Lung (tissue), 12 donors: ENCODE measurements around the gene GLRX2. TPM values are rescaled to one million over a fixed set of nuclear protein-coding genes. Genes with fewer than 3 reads are reported as not detected.

Experiments used
- ATAC-seq: fragments of 200-7000 bp; cut with Tn5 transposase; one replicate; pipeline ENCODE4 v1.9.1; 2020; ENCODE audit warnings: moderate number of reproducible peaks; ENCODE audit not compliant: insufficient read depth, low FRiP score
- DNase-seq, 3 donors: peaks; one replicate each; pipeline ENCODE4 v3.0.0-alpha.2; 2013 to 2017
- H3K27ac ChIP-seq, 2 donors: one replicate each; pipeline ENCODE4 v1.5.1; 2013; ENCODE audit warnings: mild to moderate bottlenecking in 2 of 2, moderate library complexity in 2 of 2, control low read depth in 1 of 2, inconsistent platforms in 1 of 2, low read depth in 1 of 2, low read length in 1 of 2
- H3K27me3 ChIP-seq, 3 donors: one replicate each; pipeline ENCODE4 v1.5.1; 2013; ENCODE audit warnings: low read length in 2 of 3; ENCODE audit not compliant: control insufficient read depth in 3 of 3, insufficient read depth in 3 of 3
- H3K36me3 ChIP-seq, 4 donors: one replicate each; pipeline ENCODE4 v1.5.1; 2013; ENCODE audit warnings: low read length in 4 of 4, mild to moderate bottlenecking in 1 of 4, moderate library complexity in 1 of 4; ENCODE audit not compliant: control insufficient read depth in 4 of 4, insufficient read depth in 4 of 4
- H3K4me1 ChIP-seq, 5 donors: one replicate each; pipeline ENCODE4 v1.5.1; 2013; ENCODE audit warnings: low read length in 5 of 5, mild to moderate bottlenecking in 2 of 5, moderate library complexity in 1 of 5; ENCODE audit not compliant: control insufficient read depth in 5 of 5, insufficient read depth in 5 of 5
- H3K4me3 ChIP-seq: one replicate; pipeline ENCODE4 v1.5.1; 2013; ENCODE audit warnings: mild to moderate bottlenecking, control low read depth, moderate library complexity
- H3K9ac ChIP-seq, 2 donors: one replicate each; pipeline ENCODE4 v1.5.1; 2013; ENCODE audit warnings: low read length in 2 of 2, control low read depth in 1 of 2; ENCODE audit not compliant: insufficient read depth in 1 of 2
- H3K9me3 ChIP-seq, 4 donors: one replicate each; pipeline ENCODE4 v1.5.1; 2013; ENCODE audit warnings: low read length in 3 of 4, mild to moderate bottlenecking in 1 of 4, moderate library complexity in 1 of 4; ENCODE audit not compliant: control insufficient read depth in 4 of 4, insufficient read depth in 3 of 4
- CTCF ChIP-seq: IDR thresholded peaks from 2 replicates; pipeline ENCODE4 v1.5.1; 2012; ENCODE audit warnings: mild to moderate bottlenecking; ENCODE audit errors: control extremely low read depth, extremely low read depth
- WGBS, 2 donors: extraction: QIAGEN DNeasy Blood & Tissue Kit; methylation state at CpG; one replicate each; pipeline ENCODE4 v1.1.7; 2013; 5-methylcytosine and 5-hydroxymethylcytosine counted together
- polyA plus RNA-seq, 2 donors: library from polyadenylated mRNA; stranded (reverse); fragments of 200-250 nt; gene quantifications; one replicate each; pipeline ENCODE4 v1.2.1, GENCODE V29; 2013
- total RNA-seq, 2 donors: library from RNA; depleted of rRNA in 1 of 2; stranded (reverse); fragments of >200 nt in 1 of 2; gene quantifications; one replicate each; pipeline ENCODE4 v1.2.1, GENCODE V29; 2014 to 2021
- donor health status: control.
- donor health status: control.
- donor health status: Bipolar disorder and iron deficiency.
- donor health status: healthy.
- donor health status: DM: yes; HTN: yes; CAD: no.

The GLRX2 gene
- total and polyA plus RNA-seq, 4 donors = 6.3 to 19.6 (median 15.1) TPM

GRCh38 chr1:193113992-193114332 lies 8.7 kb upstream of the GLRX2 start:
- no peak for DNase-seq
- H3K9me3 ChIP-seq = no peaks in the 10 kb centered on the region
- H3K4me1 ChIP-seq = peaks cover 0 to 15% (median 5%) of the 10 kb centered on the region in 5 donors
- ATAC-seq = no peak
- H3K4me3 ChIP-seq = no peak overlapping the region
- no peak for TF ChIP-seq CTCF
- H3K36me3 ChIP-seq = no peaks in the 10 kb centered on the region
- no peak overlapping the region for H3K27ac ChIP-seq
- no peaks in the 10 kb centered on the region for H3K27me3 ChIP-seq
- no peak overlapping the region for H3K9ac ChIP-seq

- 63 to 91% methylated on average over 9 of the region's 9 CpGs for WGBS, 2 donors
- TF ChIP-seq CTCF = no peak
- no peaks in the 10 kb centered on the region for H3K27me3 ChIP-seq
These were observed 8.2 kb upstream of the GLRX2 start for GRCh38 chr1:193113258-193113991.

GRCh38 chr1:193111641-193112090 lies 6.5 kb upstream of the GLRX2 start:
- peak overlapping the region in 1 of 2 donors; percentile 75 for H3K27ac ChIP-seq

More at GRCh38 chr1:193113258-193113991, 8.2 kb upstream of the GLRX2 start:
- no peak overlapping the region for H3K9ac ChIP-seq
- no peaks in the 10 kb centered on the region for H3K9me3 ChIP-seq
- H3K27ac ChIP-seq = no peak overlapping the region
- DNase-seq = no peak
- no peaks in the 10 kb centered on the region for H3K36me3 ChIP-seq
- no peak for ATAC-seq
- H3K4me1 ChIP-seq = peaks cover 0 to 15% (median 5%) of the 10 kb centered on the region in 5 donors
- no peak overlapping the region for H3K4me3 ChIP-seq

More at GRCh38 chr1:193111641-193112090, 6.5 kb upstream of the GLRX2 start:
- no peak overlapping the region for H3K4me3 ChIP-seq
- ATAC-seq (peak; percentile 72), DNase-seq (peak; percentile 79 to 86 (median 82))
- no peaks in the 10 kb centered on the region for H3K27me3 ChIP-seq
- no peaks in the 10 kb centered on the region for H3K36me3 ChIP-seq
- no peak for TF ChIP-seq CTCF
- 29% methylated on average over 6 of the region's 6 CpGs for WGBS, 2 donors
- peak overlapping the region in 1 of 2 donors; percentile 27 for H3K9ac ChIP-seq
- H3K4me1 ChIP-seq = peaks cover 0 to 15% (median 5%) of the 10 kb centered on the region in 5 donors
- no peaks in the 10 kb centered on the region for H3K9me3 ChIP-seq
